Caco-2 (cell line): Measurements from ENCODE around the gene CADPS. TPM values are rescaled to one million over a fixed set of nuclear protein-coding genes. Genes with fewer than 3 reads are reported as not detected.

Experiments
- BruUV-seq: library from RNA; stranded (reverse); fragments of 400-500 nt; replicated peaks from 2 replicates; lab custom pipeline; 2021; lab: Mats Ljungman, UMichigan
- CTCF ChIA-PET: fragments of 300-600 bp; sonication (Branson Sonifier 250); formaldehyde crosslinking; loops from one replicate; lab custom pipeline; 2022; ENCODE audit warnings: antibody characterized with exemption; lab: Charles Lee
- POLR2A ChIA-PET: fragments of 300-600 bp; sonication (Branson Sonifier 250); formaldehyde crosslinking; loops from one replicate; lab custom pipeline; 2022; ENCODE audit warnings: antibody characterized with exemption; lab: Charles Lee
- DNase-seq, 2 experiments: peaks; one replicate each; pipeline versions ENCODE4 v3.0.0 to v3.0.0-alpha.2; 2020 to 2022
- H3K27me3 ChIP-seq: replicated peaks from 2 replicates; pipeline ENCODE4 v1.6.0; 2011; ENCODE audit warnings: low read length; ENCODE audit not compliant: control insufficient read depth, insufficient read depth
- H3K36me3 ChIP-seq: 2 replicates; pipeline ENCODE4 v1.5.1; 2011; ENCODE audit warnings: low read length; ENCODE audit not compliant: control insufficient read depth, insufficient read depth
- H3K4me1 ChIP-seq: fragments of 250-450 bp; sonication (Bioruptor Pico); 2 replicates; pipeline ENCODE4 v1.5.1; 2020; ENCODE audit warnings: mild to moderate bottlenecking
- H3K4me3 ChIP-seq: 2 replicates; pipeline ENCODE4 v1.5.1; 2011; ENCODE audit warnings: low read depth, mild to moderate bottlenecking, control low read depth, low read length
- H3K9me3 ChIP-seq: fragments of 250-450 bp; sonication (Bioruptor Pico); 2 replicates; pipeline ENCODE4 v1.5.1; 2020; ENCODE audit warnings: mild to moderate bottlenecking, moderate library complexity
- H3K27ac Mint-ChIP-seq: one replicate; pipeline ENCODE4 v1.8.0; 2022; ENCODE audit warnings: mixed read lengths; ENCODE audit not compliant: unreplicated experiment
- H3K27me3 Mint-ChIP-seq: one replicate; pipeline ENCODE4 v1.8.0; 2022; ENCODE audit warnings: mixed read lengths; ENCODE audit not compliant: insufficient read depth, unreplicated experiment
- H3K36me3 Mint-ChIP-seq: one replicate; pipeline ENCODE4 v1.8.0; 2022; ENCODE audit warnings: mild to moderate bottlenecking, mixed read lengths; ENCODE audit not compliant: insufficient read depth, unreplicated experiment
- H3K4me1 Mint-ChIP-seq: one replicate; pipeline ENCODE4 v1.8.0; 2022; ENCODE audit warnings: low read depth, mixed read lengths; ENCODE audit not compliant: unreplicated experiment
- H3K4me3 Mint-ChIP-seq: one replicate; pipeline ENCODE4 v1.8.0; 2022; ENCODE audit warnings: mild to moderate bottlenecking, moderate library complexity, mixed read lengths; ENCODE audit not compliant: unreplicated experiment
- H3K9me3 Mint-ChIP-seq: one replicate; pipeline ENCODE4 v1.8.0; 2022; ENCODE audit warnings: mixed read lengths; ENCODE audit not compliant: unreplicated experiment
- CTCF ChIP-seq, 2 experiments: fragments of 200-600 bp in 1 of 2; IDR thresholded peaks; 1 replicate in 1 of 2; 2 replicates in 1 of 2; pipeline versions ENCODE4 v1.5.1 to v1.8.0; 2011 to 2022; ENCODE audit warnings: antibody characterized with exemption in 1 of 2, control low read depth in 1 of 2, inconsistent platforms in 1 of 2, low read depth in 1 of 2, low read length in 1 of 2, mild to moderate bottlenecking in 1 of 2, moderate library complexity in 1 of 2; ENCODE audit not compliant: insufficient read depth in 1 of 2, severe bottlenecking in 1 of 2, unreplicated experiment in 1 of 2
- intact Hi-C: fragments of 100-400 bp; cut with micrococcal nuclease; formaldehyde crosslinking; loops from one replicate; pipeline ENCODE4 v1.10.0; 2022; ENCODE audit not compliant: unreplicated experiment
- total RNA-seq: library from RNA; stranded (reverse); gene quantifications from 2 replicates; pipeline ENCODE4 v1.2.3, GENCODE V29; 2022

CADPS gene
- total RNA-seq, 1 experiment from 2014 or later: not detected

GRCh38 chr3:62387251-62387650 lies 488.0 kb downstream of the CADPS start:
- Mint-ChIP-seq H3K4me1 (no peaks in the 10 kb centered on the region), H3K9me3 (no peaks in the 10 kb centered on the region), H3K4me3 (no peak overlapping the region), H3K27ac (no peak overlapping the region), H3K36me3 (no peaks in the 10 kb centered on the region), H3K27me3 (peaks cover 13% of the 10 kb centered on the region)
- intact Hi-C loops: no loop called here
- no peaks in the 10 kb centered on the region; the same call in 1 of the 2 replicates for H3K27me3 ChIP-seq
- H3K36me3 ChIP-seq: no peaks in the 10 kb centered on the region
- H3K9me3 ChIP-seq: no peaks in the 10 kb centered on the region
- H3K4me3 ChIP-seq: no peak overlapping the region
- no peak for TF ChIP-seq CTCF (IDR thresholded peaks at IDR 0.05; ENCODE audit: insufficient read depth in 1 of 2, low read depth in 1 of 2, low read length in 1 of 2, severe bottlenecking in 1 of 2, unreplicated experiment in 1 of 2)
- ChIA-PET POLR2A (no interaction called here), CTCF (no interaction called here)
- H3K4me1 ChIP-seq: no peaks in the 10 kb centered on the region
- BruUV-seq: no TSS peak
- DNase-seq: no peak

- H3K27me3 Mint-ChIP-seq: peaks cover 28% of the 10 kb centered on the region
- no peaks in the 10 kb centered on the region for H3K36me3 Mint-ChIP-seq
- H3K4me1 Mint-ChIP-seq: no peaks in the 10 kb centered on the region
- H3K4me3 ChIP-seq: no peak overlapping the region
- no peaks in the 10 kb centered on the region for H3K36me3 ChIP-seq
- ChIA-PET POLR2A (no interaction called here), CTCF (no interaction called here)
- TF ChIP-seq CTCF (IDR thresholded peaks at IDR 0.05; ENCODE audit: insufficient read depth in 1 of 2, low read depth in 1 of 2, low read length in 1 of 2, severe bottlenecking in 1 of 2, unreplicated experiment in 1 of 2): no peak
- no TSS peak for BruUV-seq
- peaks cover 3% of the 10 kb centered on the region for H3K27me3 ChIP-seq
- no peaks in the 10 kb centered on the region for H3K9me3 ChIP-seq
- no peak for DNase-seq
- H3K4me1 ChIP-seq: no peaks in the 10 kb centered on the region
- intact Hi-C loops: no loop called here
- H3K27ac Mint-ChIP-seq: no peak overlapping the region
- H3K4me3 Mint-ChIP-seq: no peak overlapping the region
- no peaks in the 10 kb centered on the region for H3K9me3 Mint-ChIP-seq
Observed at GRCh38 chr3:62379321-62379798, 495.9 kb downstream of the CADPS start.

- Mint-ChIP-seq H3K36me3 (no peaks in the 10 kb centered on the region), H3K27ac (no peak overlapping the region), H3K27me3 (peaks cover 32% of the 10 kb centered on the region), H3K4me1 (no peaks in the 10 kb centered on the region), H3K9me3 (no peaks in the 10 kb centered on the region), H3K4me3 (no peak overlapping the region)
- Histone ChIP-seq H3K4me1 (no peaks in the 10 kb centered on the region), H3K4me3 (no peak overlapping the region), H3K36me3 (no peaks in the 10 kb centered on the region), H3K9me3 (no peaks in the 10 kb centered on the region), H3K27me3 (peaks cover 3% of the 10 kb centered on the region)
- intact Hi-C loops: no loop called here
- no peak for TF ChIP-seq CTCF (IDR thresholded peaks at IDR 0.05; ENCODE audit: insufficient read depth in 1 of 2, low read depth in 1 of 2, low read length in 1 of 2, severe bottlenecking in 1 of 2, unreplicated experiment in 1 of 2)
- no TSS peak for BruUV-seq
- CTCF ChIA-PET: no interaction called here
- DNase-seq: no peak
- POLR2A ChIA-PET: no interaction called here
Observed at GRCh38 chr3:62378921-62379320, 496.3 kb downstream of the CADPS start.
